SU-DHL-6 (cell line): ENCODE data around the gene PPP2R5B.

Experiments used
- H2AFZ ChIP-seq: fragments of 200-600 bp; sonication (generic); 2 replicates; pipeline ENCODE4 v1.6.1; 2014; ENCODE audit warnings: low read depth, mild to moderate bottlenecking, moderate library complexity, mixed read lengths, antibody characterized with exemption, low read length; ENCODE audit not compliant: severe bottlenecking
- H3F3A ChIP-seq: fragments of 200-600 bp; shearing (Covaris generic); 2 replicates; pipeline ENCODE4 v1.6.0; 2016; ENCODE audit warnings: antibody characterized with exemption, mild to moderate bottlenecking; ENCODE audit not compliant: insufficient read depth
- H3K27ac ChIP-seq: fragments of 200-600 bp; sonication (generic); 2 replicates; pipeline ENCODE4 v1.5.1; 2016; ENCODE audit warnings: low read depth, mild to moderate bottlenecking, low read length, moderate library complexity, mixed read lengths
- H3K27me3 ChIP-seq: fragments of 200-600 bp; sonication (generic), shearing (Covaris generic); 2 replicates; pipeline ENCODE4 v1.6.0; 2014; ENCODE audit warnings: mild to moderate bottlenecking, low read length
- H3K36me3 ChIP-seq: fragments of 200-600 bp; sonication (generic); 2 replicates; pipeline ENCODE4 v1.6.1; 2014; ENCODE audit warnings: mild to moderate bottlenecking, low read length, mixed read lengths
- H3K4me2 ChIP-seq: fragments of 300-600, 200-600 bp; shearing (Covaris generic), sonication (generic); 2 replicates; pipeline ENCODE4 v1.6.0; 2014; ENCODE audit warnings: low read length, low read depth, mild to moderate bottlenecking; ENCODE audit not compliant: poor library complexity, severe bottlenecking
- H3K4me3 ChIP-seq: fragments of 200-600 bp; sonication (generic); 2 replicates; pipeline ENCODE4 v1.5.1; 2014; ENCODE audit warnings: antibody characterized with exemption, low read length, mild to moderate bottlenecking, mixed read lengths; ENCODE audit not compliant: insufficient read depth, poor library complexity, severe bottlenecking
- H3K79me2 ChIP-seq: fragments of 200-600 bp; sonication (generic); 2 replicates; pipeline ENCODE4 v1.6.1; 2014; ENCODE audit warnings: mild to moderate bottlenecking, low read length, moderate library complexity; ENCODE audit not compliant: insufficient read depth
- H3K9ac ChIP-seq: fragments of 200-600 bp; sonication (generic); 2 replicates; pipeline ENCODE4 v1.7.0; 2014; ENCODE audit warnings: mild to moderate bottlenecking, low read length
- H3K9me2 ChIP-seq: fragments of 200-600 bp; sonication (generic); replicated peaks from 2 replicates; pipeline ENCODE4 v1.6.1; 2014; ENCODE audit warnings: low read length; ENCODE audit not compliant: insufficient read depth
- H3K9me3 ChIP-seq: fragments of 200-600 bp; sonication (generic); 2 replicates; pipeline ENCODE4 v1.6.1; 2014; ENCODE audit warnings: low read length, mixed read lengths; ENCODE audit not compliant: insufficient read depth
- H4K20me1 ChIP-seq: fragments of 200-600 bp; sonication (generic); 2 replicates; pipeline ENCODE4 v1.6.1; 2014; ENCODE audit warnings: low read depth, mild to moderate bottlenecking, antibody characterized with exemption, low read length, moderate library complexity, mixed read lengths
- EZH2phosphoT487 ChIP-seq: fragments of 200-600 bp; sonication (generic), shearing (Covaris generic); conservative IDR thresholded peaks from 2 replicates; pipeline ENCODE4 v1.6.1; 2018; ENCODE audit warnings: mild to moderate bottlenecking, antibody characterized with exemption, low read length, moderate library complexity, mixed read lengths
- TF ChIP-seq, protein P1 (sequence below): fragments of 200-600 bp; sonication (generic); IDR thresholded peaks from one replicate; pipeline ENCODE4 v1.5.1; 2017; ENCODE audit warnings: antibody characterized with exemption, mild to moderate bottlenecking, low read length, moderate library complexity; ENCODE audit not compliant: insufficient read depth, poor library complexity, severe bottlenecking

PPP2R5B gene

DNA sequence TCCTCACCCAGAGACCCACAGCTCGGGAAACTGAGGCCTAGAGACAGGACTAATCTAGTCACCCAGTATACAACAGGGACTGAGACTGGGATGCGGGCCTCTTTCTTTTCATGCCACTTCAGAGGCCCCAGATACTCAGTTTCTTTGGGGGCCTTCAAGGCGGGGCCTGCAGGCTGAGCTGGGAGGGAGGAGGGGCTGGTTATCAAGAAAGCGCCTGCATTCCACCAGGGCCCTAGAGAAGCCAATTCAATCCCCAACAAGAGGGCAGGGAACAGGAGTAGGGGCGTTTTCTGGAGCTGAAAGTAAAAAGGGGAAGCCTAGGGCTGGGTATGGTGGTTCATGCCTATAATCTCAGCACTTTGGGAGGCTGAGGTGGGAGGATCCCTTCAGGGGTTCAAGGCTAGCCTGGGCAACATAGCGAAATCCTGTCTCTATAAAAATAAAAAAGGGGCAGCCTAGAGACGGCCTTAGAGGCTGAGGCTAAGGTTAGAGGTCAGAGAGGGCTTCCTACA is 9.1 kb upstream of the PPP2R5B start:
- Histone ChIP-seq H3K27me3 (no peaks in the 10 kb centered on the region), H2AFZ (no peak overlapping the region), H3F3A (peaks cover 6% of the 10 kb centered on the region), H3K4me2 (peak overlapping the region; percentile 77), H3K36me3 (no peaks in the 10 kb centered on the region), H3K9me3 (no peaks in the 10 kb centered on the region), H3K4me3 (no peak overlapping the region), H3K9me2 (no peaks in the 10 kb centered on the region), H3K9ac (peak overlapping the region; percentile 85), H3K27ac (no peak overlapping the region), H4K20me1 (no peaks in the 10 kb centered on the region), H3K79me2 (peaks cover 10% of the 10 kb centered on the region; the same call in 1 of the 2 replicates)
- TF ChIP-seq, protein P1, sequence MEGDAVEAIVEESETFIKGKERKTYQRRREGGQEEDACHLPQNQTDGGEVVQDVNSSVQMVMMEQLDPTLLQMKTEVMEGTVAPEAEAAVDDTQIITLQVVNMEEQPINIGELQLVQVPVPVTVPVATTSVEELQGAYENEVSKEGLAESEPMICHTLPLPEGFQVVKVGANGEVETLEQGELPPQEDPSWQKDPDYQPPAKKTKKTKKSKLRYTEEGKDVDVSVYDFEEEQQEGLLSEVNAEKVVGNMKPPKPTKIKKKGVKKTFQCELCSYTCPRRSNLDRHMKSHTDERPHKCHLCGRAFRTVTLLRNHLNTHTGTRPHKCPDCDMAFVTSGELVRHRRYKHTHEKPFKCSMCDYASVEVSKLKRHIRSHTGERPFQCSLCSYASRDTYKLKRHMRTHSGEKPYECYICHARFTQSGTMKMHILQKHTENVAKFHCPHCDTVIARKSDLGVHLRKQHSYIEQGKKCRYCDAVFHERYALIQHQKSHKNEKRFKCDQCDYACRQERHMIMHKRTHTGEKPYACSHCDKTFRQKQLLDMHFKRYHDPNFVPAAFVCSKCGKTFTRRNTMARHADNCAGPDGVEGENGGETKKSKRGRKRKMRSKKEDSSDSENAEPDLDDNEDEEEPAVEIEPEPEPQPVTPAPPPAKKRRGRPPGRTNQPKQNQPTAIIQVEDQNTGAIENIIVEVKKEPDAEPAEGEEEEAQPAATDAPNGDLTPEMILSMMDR: no peak
- TF ChIP-seq EZH2phosphoT487: no peak

DNA sequence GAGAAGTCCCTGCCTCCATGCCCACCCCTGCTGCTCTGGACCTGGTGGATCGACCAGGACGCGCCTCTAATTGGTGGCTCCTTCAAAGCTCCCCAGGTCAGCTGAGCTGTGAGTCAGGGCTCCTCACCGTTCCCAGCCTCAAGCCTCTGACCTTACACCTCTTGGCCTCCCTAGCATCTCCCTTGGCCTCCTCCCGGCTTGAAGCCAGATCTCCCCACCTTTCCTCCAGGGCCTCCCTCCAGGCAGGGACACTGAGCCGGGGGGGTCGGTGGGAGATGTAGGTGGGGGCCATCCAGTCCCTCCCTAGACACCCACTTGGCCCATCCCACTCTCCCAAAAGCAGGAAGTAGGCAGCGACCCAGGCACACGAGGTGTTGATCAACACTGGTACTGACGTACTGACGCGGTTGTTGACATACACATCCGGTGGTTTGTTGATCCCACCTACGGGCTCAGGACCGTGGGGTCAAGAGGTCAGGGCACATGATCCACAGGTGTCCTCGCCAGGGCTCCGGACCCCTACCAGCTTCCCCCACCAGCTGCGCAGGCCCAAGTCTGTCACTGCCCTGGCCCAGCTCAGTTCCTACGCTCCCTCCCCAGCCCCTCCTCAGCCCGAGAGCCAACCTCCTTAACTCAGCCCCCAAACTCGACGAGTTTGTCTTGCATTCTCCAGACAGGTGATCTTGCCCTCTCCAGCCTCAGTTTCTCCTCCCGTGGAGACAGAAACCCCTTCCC is 8.3 kb upstream of the PPP2R5B start:
- Histone ChIP-seq H3K27ac (peak overlapping the region; percentile 19; the same call in 1 of the 2 replicates), H2AFZ (peak overlapping the region; percentile 24)

DNA sequence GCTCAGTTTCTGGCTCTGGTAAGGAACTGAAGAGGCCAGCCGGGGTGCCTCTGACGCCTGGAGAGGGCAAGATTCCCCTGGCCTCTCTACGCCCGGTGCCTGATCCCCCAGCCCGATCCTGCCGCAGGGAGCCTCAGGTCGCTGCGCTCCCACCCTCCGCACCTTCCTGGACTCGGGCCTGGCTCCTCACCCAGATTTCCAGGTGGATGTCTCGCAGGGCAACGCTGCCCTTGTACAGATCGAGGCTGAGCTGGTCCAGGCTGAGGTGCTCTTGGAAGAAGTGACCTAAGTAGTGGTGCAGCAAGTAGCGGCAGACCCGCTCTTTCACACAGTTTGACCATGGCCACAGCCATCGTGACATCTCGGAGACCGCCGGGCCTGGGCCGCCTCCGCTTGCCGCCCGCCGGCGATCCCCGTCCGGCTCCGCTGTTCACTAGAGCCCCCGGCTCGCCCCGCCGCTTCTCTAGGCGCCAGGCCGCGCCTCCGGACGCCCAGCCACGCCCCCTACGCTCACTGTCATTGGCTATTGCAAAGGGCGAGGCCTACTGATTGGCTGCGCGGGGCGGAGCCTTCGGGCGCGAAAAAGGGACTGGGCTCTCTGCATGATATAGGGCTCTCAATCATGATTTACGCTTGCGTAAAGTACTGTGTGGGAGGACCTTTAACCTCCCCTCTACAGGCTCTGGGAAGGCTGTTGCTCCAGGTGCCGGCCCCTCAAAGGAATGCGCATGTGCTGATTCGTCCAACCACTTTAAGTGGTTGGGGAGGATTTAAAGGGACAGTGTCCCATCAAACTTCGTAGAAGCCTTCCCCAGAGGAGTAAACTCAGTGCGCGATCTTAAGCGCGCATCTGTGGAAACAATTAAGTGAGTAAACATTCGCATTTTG is 7.5 kb upstream of the PPP2R5B start, which contains the start of gene ATG2A:
Gene ATG2A (minus strand): TSS at position 435 of the 888 bp plus-strand sequence. CDS start 74 bp downstream, at position 361.
- H3K4me3 ChIP-seq: peak within 1 kb of the TSS; percentile 75
- no peaks in the 10 kb centered on the region for H4K20me1 ChIP-seq
- H3K9me3 ChIP-seq: no peaks in the 10 kb centered on the region
- peak within 1 kb of the TSS; percentile 38 for H2AFZ ChIP-seq
- no peaks in the 10 kb centered on the region for H3K27me3 ChIP-seq
- H3F3A ChIP-seq: peaks cover 6% of the 10 kb centered on the region
- H3K4me2 ChIP-seq: peak within 1 kb of the TSS; percentile 77
- TF ChIP-seq EZH2phosphoT487: no peak
- TF ChIP-seq, protein P1: no peak
- peak within 1 kb of the TSS; percentile 30 for H3K27ac ChIP-seq
- H3K9me2 ChIP-seq: no peaks in the 10 kb centered on the region
- H3K36me3 ChIP-seq: no peaks in the 10 kb centered on the region
- peak within 1 kb of the TSS; percentile 85 for H3K9ac ChIP-seq
- peaks cover 10% of the 10 kb centered on the region; the same call in 1 of the 2 replicates for H3K79me2 ChIP-seq

More for the DNA sequence above, 8.3 kb upstream of the PPP2R5B start:
- H3K27me3 ChIP-seq: no peaks in the 10 kb centered on the region
- no peaks in the 10 kb centered on the region for H3K9me3 ChIP-seq
- no peaks in the 10 kb centered on the region for H4K20me1 ChIP-seq
- no peaks in the 10 kb centered on the region for H3K9me2 ChIP-seq
- no peak for TF ChIP-seq EZH2phosphoT487
- TF ChIP-seq, protein P1: no peak
- peak overlapping the region; percentile 77 for H3K4me2 ChIP-seq
- peak overlapping the region; percentile 85 for H3K9ac ChIP-seq
- peak overlapping the region; percentile 75 for H3K4me3 ChIP-seq
- H3K79me2 ChIP-seq: peaks cover 10% of the 10 kb centered on the region; the same call in 1 of the 2 replicates
- H3K36me3 ChIP-seq: no peaks in the 10 kb centered on the region
- H3F3A ChIP-seq: peaks cover 6% of the 10 kb centered on the region
